Brain microvascular endothelial cell (primary cell): ENCODE results near the gene CD200.
"Not testable (repeated sequence)": the region's sequence is repeated elsewhere in the genome, so short reads cannot be mapped to it uniquely, and the experiment has no call there.

Experiments
- DNase-seq: peaks from one replicate; pipeline ENCODE4 v3.0.0-alpha.2; 2020
- H3K27ac ChIP-seq: fragments of 250-450 bp; sonication (Bioruptor Pico); 2 replicates; pipeline ENCODE4 v1.5.1; 2020; ENCODE audit warnings: mild to moderate bottlenecking, moderate library complexity
- H3K27me3 ChIP-seq: fragments of 250-450 bp; sonication (Bioruptor Pico); replicated peaks from 2 replicates; pipeline ENCODE4 v1.5.1; 2020; ENCODE audit warnings: mild to moderate bottlenecking
- H3K36me3 ChIP-seq: fragments of 250-450 bp; sonication (Bioruptor Pico); replicated peaks from 2 replicates; pipeline ENCODE4 v1.5.1; 2020; ENCODE audit warnings: mild to moderate bottlenecking
- H3K4me3 ChIP-seq: 2 replicates; pipeline ENCODE4 v1.5.1; 2011; ENCODE audit warnings: low read depth, mild to moderate bottlenecking, control low read depth, low read length, moderate library complexity
- CTCF ChIP-seq: IDR thresholded peaks from 2 replicates; pipeline ENCODE4 v1.5.1; 2011; ENCODE audit warnings: low read depth, mild to moderate bottlenecking, moderate library complexity, low read length, control low read depth, inconsistent platforms; ENCODE audit errors: missing control alignments
- in situ Hi-C: cut with HindIII; loops from 2 replicates; pipeline ENCODE4 v1.10.0; 2017; ENCODE audit warnings: low sequenced_read_pairs, low pct_ligation_motif_present

CD200 gene

DNA sequence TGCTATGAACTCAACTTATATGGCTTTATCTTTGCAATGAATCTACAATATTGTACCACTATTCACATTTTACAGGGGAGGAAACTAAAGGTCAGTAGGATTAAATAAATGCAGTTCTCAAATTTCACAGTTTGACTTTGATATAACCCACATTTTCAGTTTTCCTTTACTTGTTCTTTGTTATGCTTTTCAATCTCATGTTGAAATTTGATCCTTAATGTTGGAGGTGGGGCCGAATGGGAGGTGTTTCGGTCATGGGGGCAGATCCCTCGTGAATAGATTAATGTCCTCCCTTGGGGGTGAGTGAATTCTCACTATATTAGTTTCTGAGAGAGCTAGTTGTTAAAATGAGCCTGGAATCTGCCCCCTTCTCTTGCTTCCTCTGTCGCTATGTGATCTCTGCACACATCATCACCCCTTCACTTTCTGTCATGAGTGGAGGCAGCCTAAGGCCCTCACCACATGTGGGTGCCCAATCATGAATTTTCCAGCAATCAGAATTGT is 44.7 kb downstream of the CD200 start:
- peak overlapping the region; percentile 96 for H3K27ac ChIP-seq
- no peak for TF ChIP-seq CTCF

DNA sequence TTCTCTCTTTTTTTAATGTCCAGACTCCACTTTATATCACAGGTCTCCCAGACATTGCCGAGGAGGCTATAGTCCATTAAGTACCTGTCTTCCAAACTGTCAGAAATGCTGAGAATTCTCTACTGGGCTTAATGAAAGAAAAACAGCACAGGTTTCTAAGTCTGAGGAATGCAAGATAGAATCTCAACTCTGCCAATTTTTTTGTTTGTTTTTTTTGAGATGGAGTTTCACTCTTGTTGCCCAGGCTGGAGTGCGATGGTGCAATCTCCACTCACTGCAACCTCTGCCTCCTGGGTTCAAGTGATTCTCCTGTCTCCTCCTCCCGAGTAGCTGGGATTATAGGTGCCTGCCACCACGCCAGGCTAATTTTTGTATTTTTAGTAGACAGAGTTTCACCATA is 45.4 kb downstream of the CD200 start:
- not testable (repeated sequence) for H3K36me3 ChIP-seq

More for the DNA sequence above, 44.7 kb downstream of the CD200 start:
- Histone ChIP-seq H3K4me3 (no peak overlapping the region), H3K27me3 (no peaks in the 10 kb centered on the region), H3K36me3 (no peaks in the 10 kb centered on the region)
- peak; percentile 76 for DNase-seq
- in situ Hi-C loops: no loop called here

DNA sequence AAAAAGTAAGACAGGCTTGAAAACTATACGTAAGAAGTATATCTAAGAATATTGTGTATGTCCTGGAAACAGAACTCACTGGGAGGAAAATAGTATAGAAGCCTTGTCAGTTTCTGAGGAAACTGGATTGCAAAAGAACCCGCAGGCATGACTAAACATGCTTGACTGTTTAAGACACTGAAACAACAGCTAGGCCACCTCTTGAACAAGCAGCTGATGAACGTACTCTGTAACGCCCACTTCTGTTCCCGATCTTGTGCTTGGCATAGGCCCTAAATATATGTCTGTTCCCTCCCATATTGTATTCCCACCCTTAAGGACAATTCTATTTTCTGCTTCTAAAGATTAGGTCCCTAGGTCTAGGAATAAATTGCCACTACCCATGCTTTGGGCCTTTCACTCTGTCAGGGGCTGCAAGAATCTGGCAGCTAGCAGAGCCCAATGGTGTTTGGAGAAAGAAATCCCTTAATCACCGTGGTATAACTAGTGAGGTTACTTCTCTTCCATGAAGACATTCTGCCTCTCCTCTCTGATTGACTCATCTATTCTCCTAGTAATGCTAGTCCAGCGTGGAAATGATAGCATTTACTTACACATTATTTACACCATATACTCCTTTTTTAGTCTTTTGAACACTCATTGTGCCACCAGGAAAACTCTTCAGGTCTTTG is 46.2 kb downstream of the CD200 start:
- DNase-seq: peak; percentile 92
- no peak overlapping the region for H3K4me3 ChIP-seq
- H3K27me3 ChIP-seq: no peaks in the 10 kb centered on the region
- in situ Hi-C loops: no loop called here
- no peak for TF ChIP-seq CTCF
- H3K36me3 ChIP-seq: no peaks in the 10 kb centered on the region
- H3K27ac ChIP-seq: peak overlapping the region; percentile 96

More for the DNA sequence above, 45.4 kb downstream of the CD200 start:
- H3K27me3 ChIP-seq, in situ Hi-C loops, H3K4me3 ChIP-seq: not testable (repeated sequence)
- DNase-seq: peak; percentile 25
- H3K27ac ChIP-seq: peak overlapping the region; percentile 96

GRCh38 chr3:112381673-112382542 is 49.0 kb downstream of the CD200 start:
- H3K27me3 ChIP-seq: no peaks in the 10 kb centered on the region
- in situ Hi-C loops: no loop called here
- H3K4me3 ChIP-seq: no peak overlapping the region
- H3K36me3 ChIP-seq: no peaks in the 10 kb centered on the region
- no peak overlapping the region for H3K27ac ChIP-seq
- no peak for DNase-seq
- TF ChIP-seq CTCF: no peak

DNA sequence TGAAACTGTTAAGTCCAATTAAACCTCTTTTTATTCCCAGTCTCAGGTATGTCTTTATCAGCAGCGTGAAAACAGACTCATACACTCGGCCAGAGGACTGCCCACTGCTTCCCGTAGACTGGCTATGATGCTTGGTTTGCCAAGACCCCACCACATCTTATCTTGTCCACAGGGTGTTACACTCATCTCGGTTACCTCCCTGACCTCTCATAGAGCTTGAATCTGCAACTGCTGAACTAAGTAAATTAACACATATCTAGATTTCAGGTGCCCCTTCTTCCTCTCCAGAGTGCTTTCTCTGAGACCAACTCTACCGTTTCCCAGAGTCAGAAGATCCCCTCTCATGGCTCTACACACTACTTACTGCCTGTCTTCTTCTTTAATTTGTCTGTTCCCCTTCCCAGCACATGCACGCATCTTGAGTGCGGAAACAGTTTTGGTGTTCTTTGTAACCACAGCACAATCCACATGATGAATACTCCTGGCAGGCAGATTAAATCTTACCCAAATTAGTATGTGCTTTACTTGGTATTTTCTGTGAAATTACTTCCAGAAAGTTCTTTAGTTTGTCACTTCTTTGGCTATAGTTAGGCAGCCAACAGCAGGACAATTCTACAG is 49.7 kb downstream of the CD200 start:
- in situ Hi-C loops: no loop called here
- no peak for TF ChIP-seq CTCF
- Histone ChIP-seq H3K27ac (no peak overlapping the region), H3K36me3 (no peaks in the 10 kb centered on the region), H3K27me3 (no peaks in the 10 kb centered on the region), H3K4me3 (no peak overlapping the region)
- DNase-seq: no peak

- Histone ChIP-seq H3K27ac (no peak overlapping the region), H3K27me3 (no peaks in the 10 kb centered on the region), H3K36me3 (no peaks in the 10 kb centered on the region), H3K4me3 (no peak overlapping the region)
- in situ Hi-C loops: no loop called here
- no peak for TF ChIP-seq CTCF
- no peak for DNase-seq
Observed at GRCh38 chr3:112384769-112385168, 51.8 kb downstream of the CD200 start.
